ENCODE data around the gene SEL1L2.

SEL1L2 gene

GRCh38 chr20:13910492-13910891, 79.9 kb downstream of the SEL1L2 start:
- no peak overlapping the region for H3K9ac ChIP-seq (ENCODE audit: low read length)
- no peaks in the 10 kb centered on the region for H3K36me3 ChIP-seq (ENCODE audit: control insufficient read depth, insufficient read depth, low read length)
- H2BK5ac ChIP-seq (ENCODE audit: low read length): no peak overlapping the region
- no peaks in the 10 kb centered on the region for H3K79me1 ChIP-seq (ENCODE audit: low read length)
- H3K4me1 ChIP-seq (ENCODE audit: control insufficient read depth, low read depth, low read length): no peaks in the 10 kb centered on the region
- WGBS (ENCODE audit: extremely low coverage, insufficient coverage, low lambda C conversion rate): no CpG with 5 or more reads among the region's 1 CpG
- H3K27me3 ChIP-seq (ENCODE audit: insufficient read depth, low read length, poor library complexity): no peaks in the 10 kb centered on the region
- H3K23ac ChIP-seq (ENCODE audit: low read length): no peak overlapping the region
- H3K27ac ChIP-seq (ENCODE audit: low read depth, low read length): no peak overlapping the region
- H2AK5ac ChIP-seq (ENCODE audit: low read length): no peak overlapping the region
- H2BK120ac ChIP-seq (ENCODE audit: low read depth, low read length): no peak overlapping the region
- DNase-seq: no peak
- H4K8ac ChIP-seq (ENCODE audit: low read depth, low read length): no peak overlapping the region
- H3K18ac ChIP-seq (ENCODE audit: low read length): no peak overlapping the region
- no peak overlapping the region for H2BK15ac ChIP-seq (replicated peaks; ENCODE audit: low read depth)
- no peaks in the 10 kb centered on the region for H3K79me2 ChIP-seq (ENCODE audit: control insufficient read depth, insufficient read depth, low read length)
- H3K4me2 ChIP-seq (ENCODE audit: low read length): no peak overlapping the region
- H3K56ac ChIP-seq (ENCODE audit: low read length): no peak overlapping the region
- no peak overlapping the region for H4K5ac ChIP-seq (ENCODE audit: low read length)
- no peak overlapping the region for H3K4me3 ChIP-seq (ENCODE audit: low read length)
- H3K4ac ChIP-seq (ENCODE audit: low read depth, low read length): no peak overlapping the region

DNA sequence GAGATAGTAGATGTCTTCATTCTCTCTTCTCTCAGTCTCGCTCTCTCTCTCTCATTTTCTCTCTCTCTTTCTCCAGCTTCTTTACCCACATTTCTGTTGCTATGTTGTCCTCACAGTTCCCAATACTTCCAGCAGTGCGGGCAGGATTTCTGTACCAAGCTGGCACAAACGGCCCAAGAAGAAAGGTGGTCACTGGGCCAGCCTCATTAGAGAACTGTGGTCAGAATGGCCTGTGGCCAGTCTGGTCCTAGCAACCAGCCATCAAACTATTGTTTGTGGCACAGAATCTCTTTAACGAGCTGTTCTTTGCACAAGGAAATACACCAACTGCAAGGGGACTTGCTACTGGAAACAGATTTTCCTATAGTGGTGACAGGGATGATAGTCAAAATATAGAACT, 81.3 kb downstream of the SEL1L2 start:
- no CpG with 5 or more reads among the region's 4 CpGs for WGBS (ENCODE audit: extremely low coverage, insufficient coverage, low lambda C conversion rate)
- Histone ChIP-seq H3K36me3 (ENCODE audit: control insufficient read depth, insufficient read depth, low read length) (no peaks in the 10 kb centered on the region), H3K18ac (ENCODE audit: low read length) (no peak overlapping the region), H3K56ac (ENCODE audit: low read length) (no peak overlapping the region), H3K79me1 (ENCODE audit: low read length) (no peaks in the 10 kb centered on the region), H2AK5ac (ENCODE audit: low read length) (no peak overlapping the region), H3K4ac (ENCODE audit: low read depth, low read length) (no peak overlapping the region), H3K23ac (ENCODE audit: low read length) (no peak overlapping the region), H3K4me3 (ENCODE audit: low read length) (no peak overlapping the region), H3K4me1 (ENCODE audit: control insufficient read depth, low read depth, low read length) (no peaks in the 10 kb centered on the region), H4K5ac (ENCODE audit: low read length) (no peak overlapping the region), H3K4me2 (ENCODE audit: low read length) (no peak overlapping the region), H2BK5ac (ENCODE audit: low read length) (no peak overlapping the region), H3K79me2 (ENCODE audit: control insufficient read depth, insufficient read depth, low read length) (no peaks in the 10 kb centered on the region), H2BK120ac (ENCODE audit: low read depth, low read length) (no peak overlapping the region), H3K27me3 (ENCODE audit: insufficient read depth, low read length, poor library complexity) (no peaks in the 10 kb centered on the region), H2BK15ac (replicated peaks; ENCODE audit: low read depth) (no peak overlapping the region), H4K8ac (ENCODE audit: low read depth, low read length) (no peak overlapping the region), H3K9ac (ENCODE audit: low read length) (no peak overlapping the region), H3K27ac (ENCODE audit: low read depth, low read length) (no peak overlapping the region)
- no peak for DNase-seq

DNA sequence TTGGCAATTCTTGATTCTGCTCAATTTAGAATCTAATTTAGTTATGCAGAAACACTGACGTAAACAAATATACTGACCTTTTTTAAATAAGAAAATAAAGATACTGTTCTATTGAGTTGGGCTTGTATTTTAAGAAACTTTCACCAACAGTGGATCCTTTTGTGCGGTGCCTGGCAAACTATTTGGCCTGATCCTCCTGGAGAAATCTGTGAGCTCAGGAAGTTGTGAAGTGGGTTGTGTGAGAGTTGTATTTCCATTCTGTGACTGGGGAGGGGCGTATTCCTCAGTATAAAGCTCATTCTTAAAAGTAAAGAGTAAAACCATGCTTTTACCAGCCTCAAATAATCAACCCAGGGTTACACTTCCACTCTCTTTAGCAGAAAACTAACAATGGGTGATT, 85.6 kb downstream of the SEL1L2 start:
- no peak overlapping the region for H3K23ac ChIP-seq (ENCODE audit: low read length)
- no peak overlapping the region for H2BK15ac ChIP-seq (replicated peaks; ENCODE audit: low read depth)
- DNase-seq: no peak
- no peaks in the 10 kb centered on the region for H3K27me3 ChIP-seq (ENCODE audit: insufficient read depth, low read length, poor library complexity)
- no peak overlapping the region for H3K4me2 ChIP-seq (ENCODE audit: low read length)
- no peak overlapping the region for H4K5ac ChIP-seq (ENCODE audit: low read length)
- H3K56ac ChIP-seq (ENCODE audit: low read length): no peak overlapping the region
- no peaks in the 10 kb centered on the region for H3K4me1 ChIP-seq (ENCODE audit: control insufficient read depth, low read depth, low read length)
- no peak overlapping the region for H2AK5ac ChIP-seq (ENCODE audit: low read length)
- no peak overlapping the region for H4K8ac ChIP-seq (ENCODE audit: low read depth, low read length)
- H3K36me3 ChIP-seq (ENCODE audit: control insufficient read depth, insufficient read depth, low read length): no peaks in the 10 kb centered on the region
- H3K4ac ChIP-seq (ENCODE audit: low read depth, low read length): no peak overlapping the region
- H2BK120ac ChIP-seq (ENCODE audit: low read depth, low read length): no peak overlapping the region
- H3K79me2 ChIP-seq (ENCODE audit: control insufficient read depth, insufficient read depth, low read length): no peaks in the 10 kb centered on the region
- no CpG with 5 or more reads among the region's 3 CpGs for WGBS (ENCODE audit: extremely low coverage, insufficient coverage, low lambda C conversion rate)
- H3K79me1 ChIP-seq (ENCODE audit: low read length): no peaks in the 10 kb centered on the region
- no peak overlapping the region for H3K4me3 ChIP-seq (ENCODE audit: low read length)
- no peak overlapping the region for H3K27ac ChIP-seq (ENCODE audit: low read depth, low read length)
- no peak overlapping the region for H3K18ac ChIP-seq (ENCODE audit: low read length)
- H2BK5ac ChIP-seq (ENCODE audit: low read length): no peak overlapping the region
- no peak overlapping the region for H3K9ac ChIP-seq (ENCODE audit: low read length)

DNA sequence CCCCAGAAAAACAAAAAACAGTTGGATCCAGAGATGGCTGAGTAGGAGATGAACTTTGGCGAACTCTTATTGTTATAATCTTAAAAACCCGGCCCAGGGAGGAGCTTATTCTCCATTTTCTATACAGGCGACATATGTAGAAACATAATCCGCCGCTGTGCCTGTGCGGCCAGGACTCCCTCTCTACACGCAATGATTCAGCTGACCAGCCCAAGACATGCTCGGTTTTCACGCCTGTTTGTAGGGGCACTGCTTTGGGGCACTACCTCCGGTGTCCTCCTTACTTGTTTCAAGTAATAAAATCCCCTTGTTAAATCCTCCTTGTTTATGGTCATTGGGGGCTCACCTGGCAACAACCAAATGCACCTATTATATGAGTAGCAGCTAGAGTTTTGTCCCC, 89.9 kb downstream of the SEL1L2 start:
- no peaks in the 10 kb centered on the region for H3K79me1 ChIP-seq (ENCODE audit: low read length)
- no peak overlapping the region for H3K9ac ChIP-seq (ENCODE audit: low read length)
- no CpG with 5 or more reads among the region's 10 CpGs for WGBS (ENCODE audit: extremely low coverage, insufficient coverage, low lambda C conversion rate)
- no peak overlapping the region for H2BK120ac ChIP-seq (ENCODE audit: low read depth, low read length)
- H3K4me1 ChIP-seq (ENCODE audit: control insufficient read depth, low read depth, low read length): no peaks in the 10 kb centered on the region
- H3K23ac ChIP-seq (ENCODE audit: low read length): no peak overlapping the region
- H2BK5ac ChIP-seq (ENCODE audit: low read length): no peak overlapping the region
- no peaks in the 10 kb centered on the region for H3K27me3 ChIP-seq (ENCODE audit: insufficient read depth, low read length, poor library complexity)
- H3K18ac ChIP-seq (ENCODE audit: low read length): no peak overlapping the region
- no peak for DNase-seq
- H3K79me2 ChIP-seq (ENCODE audit: control insufficient read depth, insufficient read depth, low read length): no peaks in the 10 kb centered on the region
- no peak overlapping the region for H4K8ac ChIP-seq (ENCODE audit: low read depth, low read length)
- H2BK15ac ChIP-seq (replicated peaks; ENCODE audit: low read depth): no peak overlapping the region
- no peak overlapping the region for H3K4me3 ChIP-seq (ENCODE audit: low read length)
- no peak overlapping the region for H3K4me2 ChIP-seq (ENCODE audit: low read length)
- H3K27ac ChIP-seq (ENCODE audit: low read depth, low read length): no peak overlapping the region
- no peaks in the 10 kb centered on the region for H3K36me3 ChIP-seq (ENCODE audit: control insufficient read depth, insufficient read depth, low read length)
- no peak overlapping the region for H3K4ac ChIP-seq (ENCODE audit: low read depth, low read length)
- no peak overlapping the region for H2AK5ac ChIP-seq (ENCODE audit: low read length)
- no peak overlapping the region for H4K5ac ChIP-seq (ENCODE audit: low read length)
- no peak overlapping the region for H3K56ac ChIP-seq (ENCODE audit: low read length)

DNA sequence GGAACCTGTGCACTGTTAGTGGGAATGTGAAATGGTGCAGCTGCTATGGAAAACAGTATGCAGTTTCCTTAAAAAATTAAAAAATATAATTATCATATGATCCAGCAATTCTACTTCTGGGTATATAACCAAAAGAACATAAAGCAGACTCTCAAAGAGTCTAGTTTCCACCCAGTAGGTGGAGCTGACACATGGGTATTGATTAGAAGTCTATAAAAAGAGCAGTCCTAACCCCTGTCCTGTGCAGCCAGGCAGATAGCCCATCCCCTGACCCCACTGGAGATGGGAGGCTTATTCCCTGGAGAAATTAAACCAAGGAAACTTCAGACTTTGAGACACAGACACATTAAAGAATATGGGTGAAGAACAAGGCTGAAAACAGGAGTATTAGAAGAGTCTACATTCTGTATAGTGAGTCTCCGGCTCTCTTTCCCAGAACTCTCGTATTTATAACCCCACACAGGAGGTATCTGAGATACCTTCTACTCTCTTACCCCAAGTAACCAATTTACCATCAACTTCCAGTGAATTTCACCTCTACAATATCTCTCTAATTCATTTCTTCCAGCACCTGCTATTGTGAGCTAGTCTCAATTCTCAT, 92.3 kb downstream of the SEL1L2 start:
- no peak overlapping the region for H3K4me3 ChIP-seq (ENCODE audit: low read length)
- H3K79me2 ChIP-seq (ENCODE audit: control insufficient read depth, insufficient read depth, low read length): no peaks in the 10 kb centered on the region
- no peak overlapping the region for H4K5ac ChIP-seq (ENCODE audit: low read length)
- no peaks in the 10 kb centered on the region for H3K4me1 ChIP-seq (ENCODE audit: control insufficient read depth, low read depth, low read length)
- no peaks in the 10 kb centered on the region for H3K36me3 ChIP-seq (ENCODE audit: control insufficient read depth, insufficient read depth, low read length)
- no peak overlapping the region for H3K23ac ChIP-seq (ENCODE audit: low read length)
- H3K4me2 ChIP-seq (ENCODE audit: low read length): no peak overlapping the region
- no CpG with 5 or more reads among the region's 2 CpGs for WGBS (ENCODE audit: extremely low coverage, insufficient coverage, low lambda C conversion rate)
- H3K18ac ChIP-seq (ENCODE audit: low read length): no peak overlapping the region
- no peak overlapping the region for H4K8ac ChIP-seq (ENCODE audit: low read depth, low read length)
- H3K27me3 ChIP-seq (ENCODE audit: insufficient read depth, low read length, poor library complexity): no peaks in the 10 kb centered on the region
- DNase-seq: no peak
- no peak overlapping the region for H2AK5ac ChIP-seq (ENCODE audit: low read length)
- no peaks in the 10 kb centered on the region for H3K79me1 ChIP-seq (ENCODE audit: low read length)
- H3K56ac ChIP-seq (ENCODE audit: low read length): no peak overlapping the region
- H2BK15ac ChIP-seq (replicated peaks; ENCODE audit: low read depth): no peak overlapping the region
- H3K4ac ChIP-seq (ENCODE audit: low read depth, low read length): no peak overlapping the region
- no peak overlapping the region for H3K27ac ChIP-seq (ENCODE audit: low read depth, low read length)
- no peak overlapping the region for H2BK120ac ChIP-seq (ENCODE audit: low read depth, low read length)
- no peak overlapping the region for H3K9ac ChIP-seq (ENCODE audit: low read length)
- no peak overlapping the region for H2BK5ac ChIP-seq (ENCODE audit: low read length)

- H3K27ac ChIP-seq (ENCODE audit: low read depth, low read length): no peak overlapping the region
- H3K4ac ChIP-seq (ENCODE audit: low read depth, low read length): no peak overlapping the region
- no peaks in the 10 kb centered on the region for H3K79me2 ChIP-seq (ENCODE audit: control insufficient read depth, insufficient read depth, low read length)
- H2AK5ac ChIP-seq (ENCODE audit: low read length): no peak overlapping the region
- H2BK15ac ChIP-seq (replicated peaks; ENCODE audit: low read depth): no peak overlapping the region
- H3K79me1 ChIP-seq (ENCODE audit: low read length): no peaks in the 10 kb centered on the region
- H4K8ac ChIP-seq (ENCODE audit: low read depth, low read length): no peak overlapping the region
- no peaks in the 10 kb centered on the region for H3K4me1 ChIP-seq (ENCODE audit: control insufficient read depth, low read depth, low read length)
- H2BK5ac ChIP-seq (ENCODE audit: low read length): no peak overlapping the region
- no peaks in the 10 kb centered on the region for H3K36me3 ChIP-seq (ENCODE audit: control insufficient read depth, insufficient read depth, low read length)
- H4K5ac ChIP-seq (ENCODE audit: low read length): no peak overlapping the region
- H3K4me2 ChIP-seq (ENCODE audit: low read length): no peak overlapping the region
- no CpG with 5 or more reads among the region's 1 CpG for WGBS (ENCODE audit: extremely low coverage, insufficient coverage, low lambda C conversion rate)
- H3K4me3 ChIP-seq (ENCODE audit: low read length): no peak overlapping the region
- no peak overlapping the region for H2BK120ac ChIP-seq (ENCODE audit: low read depth, low read length)
- no peaks in the 10 kb centered on the region for H3K27me3 ChIP-seq (ENCODE audit: insufficient read depth, low read length, poor library complexity)
- no peak overlapping the region for H3K23ac ChIP-seq (ENCODE audit: low read length)
- H3K56ac ChIP-seq (ENCODE audit: low read length): no peak overlapping the region
- no peak overlapping the region for H3K9ac ChIP-seq (ENCODE audit: low read length)
- no peak overlapping the region for H3K18ac ChIP-seq (ENCODE audit: low read length)
- no peak for DNase-seq
Observed at GRCh38 chr20:13891575-13891974, 98.8 kb downstream of the SEL1L2 start.
